SK-N-DZ (cell line): Measurements from ENCODE around the gene SPATA6.
"Not testable (repeated sequence)": the region's sequence is repeated elsewhere in the genome, so short reads cannot be mapped to it uniquely, and the experiment has no call there.

Experiments used
- DNase-seq: peaks from one replicate; pipeline ENCODE4 v3.0.0-alpha.2; 2015; ENCODE audit warnings: low spot score

SPATA6 gene

GRCh38 chr1:48462716-48463302 is 9.2 kb downstream of the SPATA6 start:
- DNase-seq, result peak; percentile 58

DNA sequence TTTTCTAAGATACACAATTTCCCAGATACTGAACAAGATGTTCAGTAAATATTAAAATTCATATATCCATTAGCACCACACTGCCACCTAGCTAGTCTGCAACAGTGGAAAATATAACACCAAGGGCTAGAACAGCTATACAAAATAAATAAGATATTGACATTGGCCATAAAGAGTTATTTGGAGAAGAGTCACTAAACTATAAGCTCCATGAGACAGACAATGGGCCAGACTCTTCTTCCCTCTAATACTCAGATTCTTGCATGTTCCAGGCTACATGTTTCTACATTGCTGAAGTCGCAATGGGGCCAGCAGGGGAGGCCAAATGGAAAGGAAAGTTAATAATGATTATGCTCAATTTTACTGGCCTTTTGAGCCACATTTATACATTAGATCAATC is 21.5 kb downstream of the SPATA6 start:
- DNase-seq, result no peak

- no peak for DNase-seq
Observed at GRCh38 chr1:48448932-48449331, 23.1 kb downstream of the SPATA6 start.

DNA sequence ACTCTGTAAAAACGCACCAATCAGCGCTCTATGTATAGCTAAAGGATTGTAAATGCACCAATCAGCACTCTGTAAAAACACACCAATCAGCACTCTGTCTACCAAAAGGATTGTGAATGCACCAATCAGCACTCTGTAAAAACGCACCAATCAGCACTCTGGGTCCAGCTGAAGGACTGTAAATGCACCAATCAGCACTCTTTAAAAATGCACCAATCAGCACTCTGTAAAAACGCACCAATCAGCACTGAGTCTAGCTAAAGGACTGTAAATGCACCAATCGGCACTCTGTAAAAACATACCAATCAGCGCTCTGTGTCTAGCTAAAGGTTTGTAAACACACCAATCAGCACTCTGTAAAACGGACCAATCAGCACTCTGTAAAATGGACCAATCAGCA is 27.8 kb downstream of the SPATA6 start:
- not testable (repeated sequence) for DNase-seq

DNA sequence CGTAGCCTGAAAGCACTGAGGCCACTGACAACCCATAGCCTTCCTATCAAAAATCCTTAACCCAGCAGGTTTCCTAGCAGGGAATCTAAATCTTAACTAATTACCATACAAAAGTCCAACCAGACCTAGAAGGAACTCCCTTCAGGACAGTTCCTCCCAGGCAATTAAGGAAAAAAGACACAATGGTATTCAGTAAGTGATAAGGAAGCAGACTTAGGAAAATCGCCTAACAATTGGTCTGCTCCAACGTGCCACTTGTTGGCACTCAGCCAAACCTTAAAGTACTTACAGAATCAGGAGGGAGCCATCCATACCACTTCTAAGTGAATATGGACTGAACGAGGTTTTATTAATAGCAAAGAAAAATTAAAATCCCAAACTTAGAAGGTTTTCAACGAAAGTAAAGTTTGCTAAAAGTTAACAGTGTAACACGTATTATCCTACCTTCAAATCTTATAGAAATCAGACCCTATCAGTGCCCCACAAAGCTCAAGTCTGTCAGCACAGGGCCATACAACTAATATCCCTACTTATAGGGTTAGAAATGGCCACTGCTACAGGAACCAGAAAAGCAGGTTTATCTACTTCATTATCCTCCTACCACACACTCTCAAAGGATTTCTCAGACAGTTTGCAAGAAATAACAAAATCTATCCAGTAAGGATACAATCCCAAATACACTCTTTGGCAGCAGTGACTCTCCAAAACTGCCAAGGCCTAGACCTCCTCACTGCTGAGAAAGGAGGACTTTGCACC is 29.0 kb downstream of the SPATA6 start:
- no peak for DNase-seq

DNA sequence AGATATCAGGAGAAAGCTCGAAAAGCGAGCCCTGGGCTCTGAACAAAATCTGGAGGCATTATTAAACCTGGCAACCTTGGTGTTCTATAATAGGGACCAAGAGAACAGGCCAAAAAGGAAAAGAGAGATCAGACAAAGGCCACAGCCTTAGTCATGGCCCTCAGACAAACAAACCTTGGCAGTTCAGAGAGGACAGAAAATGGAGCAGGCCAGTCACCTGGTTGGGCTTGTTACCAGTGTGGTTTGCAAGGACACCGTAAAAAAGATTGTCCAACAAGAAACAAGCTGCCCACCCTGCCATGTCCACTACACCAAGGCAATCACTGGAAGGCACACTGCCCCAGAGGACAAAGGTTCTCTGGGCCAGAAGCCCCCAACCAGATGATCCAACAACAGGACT is 31.2 kb downstream of the SPATA6 start:
- not testable (repeated sequence) for DNase-seq

DNA sequence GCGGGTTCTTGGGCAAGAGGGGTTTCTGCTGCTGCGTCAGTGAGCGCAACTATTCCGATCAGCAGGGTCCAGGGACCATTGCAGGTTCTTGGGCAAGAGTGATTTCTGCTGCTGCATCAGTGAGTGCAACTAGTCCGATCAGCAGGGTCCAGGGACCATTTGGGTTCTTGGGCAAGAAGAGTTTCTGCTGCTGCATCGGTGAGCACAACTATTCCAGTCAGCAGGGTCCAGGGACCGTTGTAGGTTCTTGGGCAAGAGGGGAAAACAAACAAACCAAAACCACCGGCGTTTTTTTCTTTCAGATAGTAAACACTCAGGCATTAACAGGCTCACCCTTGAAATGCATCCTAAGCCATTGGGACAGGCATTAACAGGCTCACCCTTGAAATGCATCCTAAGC is 32.6 kb downstream of the SPATA6 start:
- no peak for DNase-seq

- DNase-seq, result not testable (repeated sequence)
Observed at GRCh38 chr1:48437379-48437778, 34.6 kb downstream of the SPATA6 start.

GRCh38 chr1:48435312-48436002 is 36.5 kb downstream of the SPATA6 start:
- not testable (repeated sequence) for DNase-seq

GRCh38 chr1:48430832-48431231 is 41.2 kb downstream of the SPATA6 start:
- no peak for DNase-seq

GRCh38 chr1:48422009-48422408 is 50.0 kb downstream of the SPATA6 start:
- peak; percentile 5 for DNase-seq

DNA sequence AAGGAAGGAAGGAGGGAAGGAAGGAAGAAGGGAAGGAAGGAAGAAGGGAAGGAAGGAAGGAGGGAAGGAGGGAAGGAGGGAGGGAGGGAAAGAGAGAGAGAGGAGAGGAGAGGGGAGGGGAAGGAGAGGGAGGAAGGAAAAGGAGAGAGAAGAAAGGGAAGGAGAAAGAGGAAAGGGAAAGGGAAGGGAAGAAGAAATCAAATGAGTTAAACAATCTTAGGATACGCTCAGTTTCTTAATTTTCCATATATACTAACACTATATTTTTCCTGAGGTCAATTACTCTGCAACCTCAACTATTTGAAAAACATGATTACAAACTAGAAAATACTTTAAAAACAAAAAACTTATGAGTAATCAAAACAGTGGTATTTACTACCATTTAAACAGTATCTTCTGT is 53.3 kb downstream of the SPATA6 start:
- DNase-seq, result no peak

DNA sequence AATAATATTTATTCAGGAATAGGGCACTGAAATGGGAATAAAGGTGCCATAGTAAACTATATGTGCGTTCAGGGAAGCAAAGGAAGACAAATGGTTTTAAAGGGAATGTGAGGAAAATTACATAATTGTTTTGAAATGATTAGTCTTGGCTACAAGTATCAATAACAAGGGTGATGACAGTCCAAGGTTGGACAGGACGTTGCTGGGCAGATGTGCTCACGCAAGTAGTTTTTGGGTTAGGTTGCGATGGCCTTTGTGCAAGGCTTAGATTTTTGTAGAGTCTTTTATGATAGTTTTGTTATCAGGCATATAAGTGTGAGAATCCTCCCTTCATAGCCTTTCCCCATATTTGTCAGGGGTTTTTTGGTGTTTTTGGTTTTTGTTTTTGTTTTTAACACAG is 57.0 kb downstream of the SPATA6 start:
- DNase-seq, result no peak

- no peak for DNase-seq
Observed at GRCh38 chr1:48414264-48414663, 57.7 kb downstream of the SPATA6 start.

- no peak for DNase-seq
Observed at GRCh38 chr1:48405940-48406339, 66.1 kb downstream of the SPATA6 start.

GRCh38 chr1:48405400-48405799 is 66.6 kb downstream of the SPATA6 start:
- no peak for DNase-seq

DNA sequence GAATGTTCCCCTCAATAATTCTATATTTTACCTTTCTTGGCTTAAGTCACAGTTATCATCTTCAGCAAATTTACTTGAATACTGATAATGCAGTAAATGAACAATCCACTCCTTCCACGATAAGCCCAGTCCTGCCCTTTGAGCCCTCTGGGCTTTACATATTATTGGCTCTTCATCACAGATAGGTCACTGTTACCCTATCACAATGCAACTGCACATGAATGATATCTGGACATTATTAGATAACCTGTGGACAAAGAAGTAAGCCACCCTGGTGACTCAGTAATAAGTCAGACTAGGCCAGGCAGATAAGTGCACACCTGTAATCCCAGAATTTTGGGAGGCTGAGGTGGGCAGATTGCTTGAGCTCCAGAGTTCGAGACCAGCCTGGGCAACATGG is 69.4 kb downstream of the SPATA6 start:
- DNase-seq, result no peak

DNA sequence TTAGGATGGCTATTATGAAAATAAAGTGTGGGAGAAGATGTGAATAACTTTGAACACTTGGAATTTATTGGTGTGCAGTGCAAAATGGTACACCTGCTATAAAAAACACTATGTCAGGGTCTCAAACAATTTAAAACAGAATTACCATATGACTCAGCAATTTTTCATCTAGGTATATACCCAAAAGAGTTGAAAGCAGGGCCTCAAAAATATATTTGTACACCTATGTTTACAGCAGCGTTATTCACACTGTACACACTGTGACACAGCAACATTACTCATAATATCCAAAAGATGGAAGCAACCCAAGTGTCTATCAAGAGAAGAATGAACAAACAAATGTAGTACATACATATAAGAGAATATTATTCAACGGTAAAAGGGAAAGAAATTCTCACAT is 75.8 kb downstream of the SPATA6 start:
- no peak for DNase-seq

DNA sequence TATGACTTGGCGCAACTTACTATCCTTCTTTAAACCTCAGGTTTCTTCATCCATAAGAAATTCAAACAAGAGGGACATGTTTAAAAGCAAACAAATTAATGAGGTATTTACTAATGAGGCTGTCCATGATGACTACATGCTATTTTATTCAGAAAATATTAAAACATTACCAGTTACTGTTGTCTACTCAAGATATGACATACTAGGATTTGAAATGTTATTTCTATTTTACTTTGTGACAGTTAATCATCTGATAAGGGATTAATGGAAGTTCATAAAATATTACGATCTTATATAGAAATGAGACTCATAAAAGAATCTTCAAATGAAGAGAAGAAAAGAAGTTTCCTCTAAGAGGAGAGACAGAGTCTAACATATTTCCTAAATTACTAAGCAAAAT is 80.1 kb downstream of the SPATA6 start:
- DNase-seq, result no peak

GRCh38 chr1:48387409-48387808 is 84.6 kb downstream of the SPATA6 start:
- DNase-seq, result no peak

DNA sequence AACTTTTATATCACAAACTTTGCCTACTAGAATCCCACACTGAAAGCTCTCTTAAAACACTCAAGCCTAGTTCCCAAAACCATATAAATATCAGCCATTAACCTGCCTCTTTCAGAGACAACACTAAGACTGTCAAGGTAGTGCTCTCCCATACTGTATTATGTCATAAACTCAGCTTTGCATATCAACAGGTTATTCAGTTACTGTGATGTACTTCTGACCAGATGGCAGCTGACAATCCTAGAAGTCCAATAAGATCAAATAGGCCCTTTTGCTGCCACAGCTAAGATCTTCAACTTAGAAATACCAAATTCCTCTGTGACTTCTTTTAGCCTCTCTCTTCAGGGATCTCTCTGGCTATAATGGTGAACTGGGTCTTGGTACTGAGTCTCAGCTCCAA is 97.2 kb downstream of the SPATA6 start:
- no peak for DNase-seq

- no peak for DNase-seq
Observed at GRCh38 chr1:48371598-48371997, 100.4 kb downstream of the SPATA6 start.

DNA sequence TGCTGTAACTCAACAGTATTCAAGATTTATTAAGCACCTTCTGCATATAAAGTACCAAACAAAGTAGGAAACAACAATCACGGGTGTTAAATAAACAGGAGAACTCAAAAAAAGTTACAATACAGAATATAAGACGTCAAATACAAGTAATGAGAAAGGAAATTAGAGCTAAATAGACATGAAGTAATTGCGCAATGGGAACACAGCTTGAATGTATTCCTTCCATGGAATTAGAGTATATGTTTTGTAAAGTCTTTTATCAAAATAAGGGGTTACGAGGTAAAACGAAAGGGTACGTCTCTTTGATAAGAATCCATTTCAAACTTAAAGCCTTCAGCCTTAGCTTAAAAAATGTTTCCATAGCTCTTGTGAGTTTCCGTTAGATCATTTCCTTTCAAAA is 109.1 kb downstream of the SPATA6 start:
- DNase-seq, result no peak
